Coronary artery (tissue), 2 donors: ENCODE measurements around the gene MCOLN3.
"Not testable (repeated sequence)": the region's sequence is repeated elsewhere in the genome, so short reads cannot be mapped to it uniquely, and the experiment has no call there.

ENCODE experiments used
- DNase-seq: peaks from one replicate; pipeline ENCODE4 v3.0.0-alpha.2; 2017; ENCODE audit warnings: low spot score
- H3K27ac ChIP-seq, 2 donors: fragments of 200-600 bp; sonication (generic); one replicate each; pipeline ENCODE4 v1.5.1; 2016 to 2019
- H3K4me3 ChIP-seq: fragments of 200-600 bp; sonication (generic); 2 replicates; pipeline ENCODE4 v1.5.1; 2016; ENCODE audit warnings: mild to moderate bottlenecking, moderate library complexity
- TF ChIP-seq, protein P1 (sequence below): fragments of 200-600 bp; sonication (generic); IDR thresholded peaks from one replicate; pipeline ENCODE4 v1.5.1; 2019; ENCODE audit warnings: antibody characterized with exemption

The MCOLN3 gene

DNA sequence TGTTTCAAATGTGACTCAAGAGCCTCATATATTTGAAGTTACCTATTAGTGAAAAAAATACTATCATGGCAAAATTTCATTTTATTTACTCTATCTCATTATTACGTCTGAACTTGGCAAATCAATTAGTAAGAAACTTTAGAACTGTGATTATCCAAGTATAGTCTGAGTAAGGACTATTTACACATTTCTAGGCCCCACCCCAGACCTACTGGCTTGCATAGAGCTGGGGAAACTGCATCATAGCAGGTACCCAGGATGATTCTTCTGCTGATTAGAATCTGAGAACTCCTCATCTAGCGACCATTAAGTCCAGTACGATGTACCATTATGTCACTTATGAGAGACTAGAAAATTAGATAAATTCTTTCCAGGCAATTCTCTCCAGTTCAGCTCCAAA is 20.1 kb downstream of the MCOLN3 start:
- Histone ChIP-seq H3K27ac (no peak overlapping the region), H3K4me3 (no peak overlapping the region)
- TF ChIP-seq, protein P1, sequence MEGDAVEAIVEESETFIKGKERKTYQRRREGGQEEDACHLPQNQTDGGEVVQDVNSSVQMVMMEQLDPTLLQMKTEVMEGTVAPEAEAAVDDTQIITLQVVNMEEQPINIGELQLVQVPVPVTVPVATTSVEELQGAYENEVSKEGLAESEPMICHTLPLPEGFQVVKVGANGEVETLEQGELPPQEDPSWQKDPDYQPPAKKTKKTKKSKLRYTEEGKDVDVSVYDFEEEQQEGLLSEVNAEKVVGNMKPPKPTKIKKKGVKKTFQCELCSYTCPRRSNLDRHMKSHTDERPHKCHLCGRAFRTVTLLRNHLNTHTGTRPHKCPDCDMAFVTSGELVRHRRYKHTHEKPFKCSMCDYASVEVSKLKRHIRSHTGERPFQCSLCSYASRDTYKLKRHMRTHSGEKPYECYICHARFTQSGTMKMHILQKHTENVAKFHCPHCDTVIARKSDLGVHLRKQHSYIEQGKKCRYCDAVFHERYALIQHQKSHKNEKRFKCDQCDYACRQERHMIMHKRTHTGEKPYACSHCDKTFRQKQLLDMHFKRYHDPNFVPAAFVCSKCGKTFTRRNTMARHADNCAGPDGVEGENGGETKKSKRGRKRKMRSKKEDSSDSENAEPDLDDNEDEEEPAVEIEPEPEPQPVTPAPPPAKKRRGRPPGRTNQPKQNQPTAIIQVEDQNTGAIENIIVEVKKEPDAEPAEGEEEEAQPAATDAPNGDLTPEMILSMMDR, result no peak
- no peak for DNase-seq

DNA sequence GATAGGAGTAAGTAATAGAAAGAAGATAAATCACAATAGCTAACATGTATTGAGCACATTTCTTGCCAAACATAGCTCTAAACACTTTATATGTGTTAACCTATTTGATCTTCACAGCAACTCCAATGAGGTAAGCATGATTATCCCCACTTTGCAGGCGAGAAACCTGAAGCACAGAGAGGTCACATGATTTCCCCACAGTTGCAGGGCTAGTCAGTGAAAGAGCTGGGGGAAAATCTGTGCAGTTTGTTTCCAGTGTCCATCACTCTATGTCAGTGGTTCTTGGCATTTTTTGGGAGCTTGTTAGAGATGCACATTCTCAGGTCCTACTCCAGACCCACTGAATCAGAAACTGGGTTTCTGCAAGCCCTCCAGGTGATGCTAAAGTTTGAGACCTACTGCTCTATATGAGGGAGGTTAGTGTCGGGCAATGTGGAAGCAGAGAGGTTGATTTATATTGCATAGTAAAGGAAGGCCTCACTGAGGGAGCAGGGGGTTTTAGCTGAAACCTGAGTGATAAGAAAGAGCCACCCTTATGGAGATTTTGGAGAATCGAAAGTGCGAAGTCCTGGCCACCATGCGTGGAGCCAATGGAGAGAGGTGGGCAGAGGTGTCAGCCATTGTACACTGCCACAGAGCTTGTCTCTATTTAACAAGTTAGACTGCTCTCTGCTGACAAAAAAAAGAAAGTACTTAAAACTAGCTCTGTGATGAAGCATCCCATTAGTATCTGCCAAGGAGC is 20.9 kb downstream of the MCOLN3 start:
- no peak overlapping the region for H3K4me3 ChIP-seq
- no peak for DNase-seq
- no peak overlapping the region for H3K27ac ChIP-seq
- TF ChIP-seq, protein P1, result no peak

DNA sequence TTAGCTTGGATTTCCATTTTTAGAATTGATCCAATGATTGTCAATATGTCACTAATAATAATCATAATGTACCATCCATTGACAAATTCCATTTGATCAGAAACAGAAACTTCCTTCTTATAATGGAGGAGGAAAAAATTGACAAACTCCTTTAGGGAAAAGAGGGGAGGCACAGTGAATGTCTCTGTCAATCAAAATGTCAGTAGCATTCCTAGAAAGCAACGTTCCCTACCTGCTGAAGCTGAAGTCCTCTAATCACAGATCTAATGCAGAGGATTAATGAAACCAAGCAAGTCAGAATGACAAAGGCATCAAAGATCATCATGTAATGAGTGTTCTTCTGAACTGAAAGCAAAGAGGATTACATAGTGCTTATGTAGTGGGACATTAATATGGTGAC is 22.4 kb downstream of the MCOLN3 start:
- no peak overlapping the region for H3K27ac ChIP-seq
- H3K4me3 ChIP-seq, result no peak overlapping the region
- no peak for DNase-seq
- TF ChIP-seq, protein P1, result no peak

DNA sequence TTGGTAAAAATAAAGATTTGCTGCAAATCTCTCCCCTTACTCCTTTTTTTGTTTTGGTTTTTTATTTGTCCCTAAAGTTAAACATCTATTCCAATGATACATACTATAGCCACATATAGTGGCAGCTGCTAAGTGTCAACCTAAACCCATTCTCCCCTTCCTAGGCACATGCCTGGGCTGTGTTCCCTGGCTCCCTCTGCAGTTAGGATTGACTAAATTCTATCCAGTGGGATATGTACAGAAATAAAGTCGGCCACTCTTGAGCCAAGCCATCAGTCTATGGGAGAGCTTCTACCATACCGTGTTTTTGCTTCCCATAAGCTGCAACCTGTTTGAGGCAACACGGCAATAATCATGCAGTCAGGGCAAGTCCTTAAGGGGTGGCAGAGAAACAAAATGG is 23.6 kb downstream of the MCOLN3 start:
- no peak for DNase-seq
- H3K4me3 ChIP-seq, result no peak overlapping the region
- H3K27ac ChIP-seq, result no peak overlapping the region
- TF ChIP-seq, protein P1, result no peak

DNA sequence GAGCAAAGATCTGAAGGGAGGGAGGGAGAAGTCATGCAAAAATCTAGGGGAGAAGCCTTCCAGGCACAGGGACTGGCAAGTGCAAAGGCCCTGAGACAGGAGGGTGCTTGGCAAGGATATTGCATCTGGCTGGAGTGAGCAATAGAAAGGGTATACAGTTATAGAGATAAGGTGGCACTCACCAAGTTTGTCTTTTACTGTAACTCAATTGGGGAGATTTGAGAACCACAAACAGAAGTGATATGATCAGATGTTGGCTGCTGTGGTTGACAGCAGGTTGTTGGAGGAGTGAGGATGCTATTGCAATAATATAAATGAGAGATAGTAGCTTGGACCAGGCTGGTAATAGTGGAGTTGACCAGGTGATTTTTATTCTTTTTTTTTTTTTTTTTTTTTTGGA is 25.6 kb downstream of the MCOLN3 start:
- H3K4me3 ChIP-seq, result no peak overlapping the region
- H3K27ac ChIP-seq, result no peak overlapping the region
- TF ChIP-seq, protein P1, result no peak
- no peak for DNase-seq

DNA sequence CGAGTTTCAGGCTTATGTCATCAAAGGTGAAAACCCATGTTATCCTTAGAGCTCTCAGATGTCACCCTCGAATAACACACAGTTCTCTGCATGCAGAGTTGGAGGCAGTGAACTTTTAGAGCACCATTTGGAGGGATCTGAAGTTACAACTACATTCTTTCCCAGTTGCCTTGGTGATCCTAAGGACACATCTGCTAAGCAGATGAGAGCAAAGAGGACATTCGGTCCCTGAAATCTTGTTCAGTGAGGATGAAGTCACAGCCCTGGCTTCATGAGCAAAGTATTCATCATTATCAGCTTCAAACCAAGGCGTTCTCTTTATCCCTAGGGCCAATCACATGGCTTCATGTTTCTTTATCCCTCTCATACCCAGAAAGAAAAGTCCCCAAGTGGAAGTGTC is 28.3 kb downstream of the MCOLN3 start:
- Histone ChIP-seq H3K27ac (no peak overlapping the region), H3K4me3 (no peak overlapping the region)
- TF ChIP-seq, protein P1, result no peak
- no peak for DNase-seq

DNA sequence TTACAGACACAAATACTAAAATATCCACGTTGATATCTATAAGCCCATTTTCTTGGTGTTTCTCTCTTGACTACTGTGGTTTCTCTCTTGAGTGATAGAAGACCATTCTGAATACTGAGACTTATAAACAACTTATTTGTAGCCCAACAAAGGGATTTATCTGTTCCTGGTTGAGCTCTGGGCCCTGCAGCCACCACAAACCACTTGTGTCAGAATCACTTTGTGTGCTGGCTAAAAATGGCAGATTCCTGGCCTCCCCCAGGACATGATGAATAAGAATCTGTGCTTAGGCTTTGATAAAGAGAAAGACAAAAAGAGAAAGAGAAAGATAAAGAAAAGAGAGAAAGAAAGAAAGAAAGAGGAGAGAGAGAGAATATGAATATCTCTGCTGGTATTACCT is 32.5 kb downstream of the MCOLN3 start:
- TF ChIP-seq, protein P1, result no peak
- DNase-seq, result no peak
- Histone ChIP-seq H3K4me3 (no peak overlapping the region), H3K27ac (no peak overlapping the region)

DNA sequence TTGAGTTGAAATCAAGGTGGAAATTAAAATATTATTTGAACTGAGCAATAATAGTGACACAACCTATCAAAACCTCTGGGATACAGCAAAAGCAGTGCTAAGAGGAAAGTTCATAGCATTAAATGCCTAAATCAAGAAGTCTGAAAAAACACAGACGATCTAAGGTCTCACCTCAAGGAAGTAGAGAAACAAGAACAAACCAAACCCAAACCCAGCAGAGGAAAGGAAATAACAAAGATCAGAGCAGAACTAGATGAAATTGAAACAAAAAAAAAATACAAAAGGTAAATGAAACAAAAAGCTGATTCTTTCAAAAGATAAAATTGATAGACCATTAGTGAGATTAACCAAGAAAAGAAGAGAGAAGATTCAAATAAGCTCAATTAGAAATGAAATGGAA is 42.7 kb downstream of the MCOLN3 start:
- not testable (repeated sequence) for H3K4me3 ChIP-seq

More for the DNA sequence above, 42.7 kb downstream of the MCOLN3 start:
- not testable (repeated sequence) for H3K27ac ChIP-seq, DNase-seq
